HEK293 (cell line): ENCODE measurements around the gene MRGPRX4.

Experiments
- ZIC2 ChIP-seq: fragments of 450-650 bp; formaldehyde crosslinking; IDR thresholded peaks from 2 replicates; pipeline ENCODE4 v1.5.1; 2016; ENCODE audit warnings: missing biosample characterization, missing genetic modification characterization
- ZNF292 ChIP-seq: fragments of 450-650 bp; formaldehyde crosslinking; IDR thresholded peaks from 2 replicates; pipeline ENCODE4 v1.5.1; 2016; ENCODE audit warnings: low read depth, missing biosample characterization, missing genetic modification characterization, borderline replicate concordance
- ZNF324 ChIP-seq: fragments of 450-650 bp; formaldehyde crosslinking; IDR thresholded peaks from 2 replicates; pipeline ENCODE4 v1.5.1; 2016; ENCODE audit warnings: missing biosample characterization, missing genetic modification characterization
- ZNF707 ChIP-seq: fragments of 450-650 bp; formaldehyde crosslinking; IDR thresholded peaks from 2 replicates; pipeline ENCODE4 v1.5.1; 2016; ENCODE audit warnings: missing biosample characterization, missing genetic modification characterization
- TF ChIP-seq, protein P1 (sequence below): fragments of 450-650 bp; formaldehyde crosslinking; IDR thresholded peaks from 2 replicates; pipeline ENCODE4 v1.5.1; 2016; ENCODE audit warnings: missing biosample characterization, missing genetic modification characterization

DNA sequence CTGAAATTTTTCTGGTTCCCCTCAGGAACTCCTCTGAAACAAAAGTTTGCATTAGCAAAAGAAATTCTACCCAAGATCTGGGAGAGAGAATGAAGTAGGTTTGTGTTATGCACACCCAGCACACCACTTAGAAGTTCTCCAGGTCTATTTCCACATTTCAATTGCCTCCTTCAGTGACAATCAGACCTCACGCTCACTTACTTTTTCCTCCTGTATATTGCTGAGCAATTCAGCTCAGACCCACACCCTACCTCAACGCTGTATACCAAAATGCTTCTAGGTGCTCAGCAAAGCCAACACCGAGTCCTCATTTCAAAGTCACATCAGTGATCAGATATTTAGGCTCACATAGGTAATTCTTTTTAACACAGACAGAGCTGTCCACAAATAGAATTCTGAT is 21.1 kb upstream of the MRGPRX4 start:
- no peak for TF ChIP-seq ZNF324 (tag by site-specific recombination)
- TF ChIP-seq, protein P1, sequence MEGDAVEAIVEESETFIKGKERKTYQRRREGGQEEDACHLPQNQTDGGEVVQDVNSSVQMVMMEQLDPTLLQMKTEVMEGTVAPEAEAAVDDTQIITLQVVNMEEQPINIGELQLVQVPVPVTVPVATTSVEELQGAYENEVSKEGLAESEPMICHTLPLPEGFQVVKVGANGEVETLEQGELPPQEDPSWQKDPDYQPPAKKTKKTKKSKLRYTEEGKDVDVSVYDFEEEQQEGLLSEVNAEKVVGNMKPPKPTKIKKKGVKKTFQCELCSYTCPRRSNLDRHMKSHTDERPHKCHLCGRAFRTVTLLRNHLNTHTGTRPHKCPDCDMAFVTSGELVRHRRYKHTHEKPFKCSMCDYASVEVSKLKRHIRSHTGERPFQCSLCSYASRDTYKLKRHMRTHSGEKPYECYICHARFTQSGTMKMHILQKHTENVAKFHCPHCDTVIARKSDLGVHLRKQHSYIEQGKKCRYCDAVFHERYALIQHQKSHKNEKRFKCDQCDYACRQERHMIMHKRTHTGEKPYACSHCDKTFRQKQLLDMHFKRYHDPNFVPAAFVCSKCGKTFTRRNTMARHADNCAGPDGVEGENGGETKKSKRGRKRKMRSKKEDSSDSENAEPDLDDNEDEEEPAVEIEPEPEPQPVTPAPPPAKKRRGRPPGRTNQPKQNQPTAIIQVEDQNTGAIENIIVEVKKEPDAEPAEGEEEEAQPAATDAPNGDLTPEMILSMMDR, result no peak
- no peak for TF ChIP-seq ZNF292 (tag by site-specific recombination)
- TF ChIP-seq ZIC2, result no peak
- no peak for TF ChIP-seq ZNF707 (tag by site-specific recombination)
